ENCODE data around the gene B4GALT1.

DNA sequence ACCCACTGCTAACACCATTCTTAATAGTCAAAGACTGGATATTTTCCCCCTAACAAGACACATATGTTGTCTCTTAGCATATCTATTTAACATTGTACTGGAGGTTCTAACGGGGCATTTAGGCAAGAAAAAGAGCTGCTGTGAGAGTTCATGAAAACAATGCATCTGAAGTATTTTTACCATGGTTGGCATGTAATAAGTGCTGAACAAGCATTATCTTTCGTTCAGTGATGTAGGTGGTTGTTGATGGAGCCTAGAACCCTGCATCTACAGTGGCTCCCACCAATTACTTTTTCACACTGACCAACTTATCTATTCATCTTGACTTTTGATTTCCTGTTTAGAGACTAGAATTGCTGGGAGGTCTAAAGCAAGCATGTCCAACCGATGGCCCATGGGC, 12.8 kb downstream of the B4GALT1 start:
- TF ChIP-seq, protein P1, sequence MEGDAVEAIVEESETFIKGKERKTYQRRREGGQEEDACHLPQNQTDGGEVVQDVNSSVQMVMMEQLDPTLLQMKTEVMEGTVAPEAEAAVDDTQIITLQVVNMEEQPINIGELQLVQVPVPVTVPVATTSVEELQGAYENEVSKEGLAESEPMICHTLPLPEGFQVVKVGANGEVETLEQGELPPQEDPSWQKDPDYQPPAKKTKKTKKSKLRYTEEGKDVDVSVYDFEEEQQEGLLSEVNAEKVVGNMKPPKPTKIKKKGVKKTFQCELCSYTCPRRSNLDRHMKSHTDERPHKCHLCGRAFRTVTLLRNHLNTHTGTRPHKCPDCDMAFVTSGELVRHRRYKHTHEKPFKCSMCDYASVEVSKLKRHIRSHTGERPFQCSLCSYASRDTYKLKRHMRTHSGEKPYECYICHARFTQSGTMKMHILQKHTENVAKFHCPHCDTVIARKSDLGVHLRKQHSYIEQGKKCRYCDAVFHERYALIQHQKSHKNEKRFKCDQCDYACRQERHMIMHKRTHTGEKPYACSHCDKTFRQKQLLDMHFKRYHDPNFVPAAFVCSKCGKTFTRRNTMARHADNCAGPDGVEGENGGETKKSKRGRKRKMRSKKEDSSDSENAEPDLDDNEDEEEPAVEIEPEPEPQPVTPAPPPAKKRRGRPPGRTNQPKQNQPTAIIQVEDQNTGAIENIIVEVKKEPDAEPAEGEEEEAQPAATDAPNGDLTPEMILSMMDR (IDR thresholded peaks at IDR 0.05): no peak
- TF ChIP-seq POLR2A (IDR thresholded peaks at IDR 0.05): no peak

Data from lower leg skin (tissue), 3 donors.